K562 (cell line): ENCODE measurements around the gene SOX2.

Source experiments
- BHLHE40 ChIP-seq: IDR thresholded peaks from 2 replicates; pipeline ENCODE4 v1.6.1; 2011; ENCODE audit warnings: low read length, improper control_type of control experiment
- NFIC ChIP-seq: fragments of 450-650 bp; IDR thresholded peaks from 2 replicates; pipeline ENCODE4 v1.6.1; 2017; ENCODE audit warnings: mild to moderate bottlenecking, inconsistent platforms
- SMAD1 ChIP-seq: fragments of 150-350 bp; IDR thresholded peaks from 2 replicates; pipeline ENCODE4 v1.6.1; 2014; ENCODE audit warnings: low read length, low read depth; ENCODE audit not compliant: partially characterized antibody
- TEAD4 ChIP-seq, 2 experiments: sonication (generic) in 1 of 2; formaldehyde crosslinking in 1 of 2; IDR thresholded peaks; 2 replicates each; pipeline versions ENCODE4 v1.6.1 to v1.8.0; 2012 to 2022; ENCODE audit warnings: borderline replicate concordance in 1 of 2, inconsistent platforms in 1 of 2, low read length in 1 of 2, mild to moderate bottlenecking in 1 of 2, missing genetic modification reagents in 1 of 2
- ZEB2 ChIP-seq: fragments of 450-650 bp; IDR thresholded peaks from 2 replicates; pipeline ENCODE4 v1.6.1; 2016
- ZFP1 ChIP-seq: fragments of 450-650 bp; formaldehyde crosslinking; IDR thresholded peaks from 2 replicates; pipeline ENCODE4 v1.4.0; 2020; ENCODE audit warnings: mild to moderate bottlenecking, mixed read lengths
- TF ChIP-seq, protein P1 (sequence below), 3 experiments: IDR thresholded peaks in 2 of 3; conservative IDR thresholded peaks in 1 of 3; 2 replicates each; pipeline ENCODE4 v1.5.1; 2011 to 2012; ENCODE audit warnings: low read length in 3 of 3, mild to moderate bottlenecking in 3 of 3, control low read depth in 2 of 3, improper control_type of control experiment in 1 of 3, inconsistent platforms in 1 of 3, low read depth in 1 of 3, mixed read lengths in 1 of 3, moderate library complexity in 1 of 3; ENCODE audit not compliant: insufficient read depth in 2 of 3

DNA sequence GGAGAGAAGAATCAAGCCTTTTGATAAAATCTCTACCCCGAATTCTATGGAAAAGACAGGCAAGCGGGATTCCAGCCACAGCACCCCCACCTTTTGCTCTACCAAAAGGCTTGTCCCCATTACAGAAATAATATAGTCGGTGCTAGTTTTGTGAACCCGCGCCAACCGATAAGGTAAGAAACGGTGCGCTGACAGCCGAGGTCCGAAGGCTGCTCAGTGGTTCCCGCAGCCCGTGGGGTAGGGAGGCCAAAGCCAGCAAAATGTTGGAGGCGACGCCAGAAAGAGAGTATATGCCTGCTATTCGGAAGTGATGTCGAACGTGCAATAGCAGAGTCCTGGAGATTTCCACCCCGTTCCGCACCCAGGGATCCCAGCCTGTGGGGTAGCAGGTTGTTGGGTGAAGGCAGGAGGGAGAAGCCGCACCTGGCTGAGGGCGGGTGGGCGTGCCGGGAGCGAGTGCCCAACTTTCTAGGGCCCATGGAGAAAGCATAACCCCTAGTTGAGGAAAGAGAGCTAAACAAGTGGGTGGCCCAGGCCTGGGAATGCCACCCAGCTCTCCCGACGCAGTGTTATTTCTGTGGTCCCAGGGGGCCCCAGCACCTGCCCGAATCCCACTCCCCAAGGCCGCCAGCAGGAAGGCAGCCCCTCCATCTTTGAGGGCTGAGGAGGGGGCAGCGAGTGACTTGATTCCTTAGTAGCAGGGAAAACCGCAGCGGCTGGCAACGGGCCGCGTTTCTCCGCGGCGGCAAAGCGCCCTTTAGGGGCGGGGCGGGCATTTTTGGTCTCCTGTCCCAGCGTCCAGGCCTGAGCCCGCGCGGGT is 7.9 kb upstream of the SOX2 start:
- TF ChIP-seq NFIC, result no peak
- TF ChIP-seq ZFP1 (CRISPR knock-in tag), result no peak
- TF ChIP-seq TEAD4 (IDR thresholded peaks at IDR 0.05; ENCODE audit: low read length), result no peak
- TF ChIP-seq TEAD4 (CRISPR knock-in tag; IDR thresholded peaks at IDR 0.05; ENCODE audit: borderline replicate concordance), result no peak
- TF ChIP-seq BHLHE40, result no peak
- TF ChIP-seq, protein P1, sequence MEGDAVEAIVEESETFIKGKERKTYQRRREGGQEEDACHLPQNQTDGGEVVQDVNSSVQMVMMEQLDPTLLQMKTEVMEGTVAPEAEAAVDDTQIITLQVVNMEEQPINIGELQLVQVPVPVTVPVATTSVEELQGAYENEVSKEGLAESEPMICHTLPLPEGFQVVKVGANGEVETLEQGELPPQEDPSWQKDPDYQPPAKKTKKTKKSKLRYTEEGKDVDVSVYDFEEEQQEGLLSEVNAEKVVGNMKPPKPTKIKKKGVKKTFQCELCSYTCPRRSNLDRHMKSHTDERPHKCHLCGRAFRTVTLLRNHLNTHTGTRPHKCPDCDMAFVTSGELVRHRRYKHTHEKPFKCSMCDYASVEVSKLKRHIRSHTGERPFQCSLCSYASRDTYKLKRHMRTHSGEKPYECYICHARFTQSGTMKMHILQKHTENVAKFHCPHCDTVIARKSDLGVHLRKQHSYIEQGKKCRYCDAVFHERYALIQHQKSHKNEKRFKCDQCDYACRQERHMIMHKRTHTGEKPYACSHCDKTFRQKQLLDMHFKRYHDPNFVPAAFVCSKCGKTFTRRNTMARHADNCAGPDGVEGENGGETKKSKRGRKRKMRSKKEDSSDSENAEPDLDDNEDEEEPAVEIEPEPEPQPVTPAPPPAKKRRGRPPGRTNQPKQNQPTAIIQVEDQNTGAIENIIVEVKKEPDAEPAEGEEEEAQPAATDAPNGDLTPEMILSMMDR (IDR thresholded peaks at IDR 0.05 in 2 of 3, conservative IDR thresholded peaks at IDR 0.05 in 1 of 3; ENCODE audit: insufficient read depth in 2 of 3, low read depth in 1 of 3, low read length in 3 of 3), result no peak
- TF ChIP-seq SMAD1, result no peak
- no peak for TF ChIP-seq ZEB2
